Lung (tissue), 12 donors: ENCODE results near the gene AVEN. TPM values are rescaled to one million over a fixed set of nuclear protein-coding genes. Genes with fewer than 3 reads are reported as not detected.

ENCODE experiments used
- ATAC-seq: fragments of 200-7000 bp; cut with Tn5 transposase; one replicate; pipeline ENCODE4 v1.9.1; 2020; ENCODE audit warnings: moderate number of reproducible peaks; ENCODE audit not compliant: insufficient read depth, low FRiP score
- DNase-seq, 3 donors: peaks; one replicate each; pipeline ENCODE4 v3.0.0-alpha.2; 2013 to 2017
- H3K27ac ChIP-seq, 2 donors: one replicate each; pipeline ENCODE4 v1.5.1; 2013; ENCODE audit warnings: mild to moderate bottlenecking in 2 of 2, moderate library complexity in 2 of 2, control low read depth in 1 of 2, inconsistent platforms in 1 of 2, low read depth in 1 of 2, low read length in 1 of 2
- H3K27me3 ChIP-seq, 3 donors: one replicate each; pipeline ENCODE4 v1.5.1; 2013; ENCODE audit warnings: low read length in 2 of 3; ENCODE audit not compliant: control insufficient read depth in 3 of 3, insufficient read depth in 3 of 3
- H3K36me3 ChIP-seq, 4 donors: one replicate each; pipeline ENCODE4 v1.5.1; 2013; ENCODE audit warnings: low read length in 4 of 4, mild to moderate bottlenecking in 1 of 4, moderate library complexity in 1 of 4; ENCODE audit not compliant: control insufficient read depth in 4 of 4, insufficient read depth in 4 of 4
- H3K4me1 ChIP-seq, 5 donors: one replicate each; pipeline ENCODE4 v1.5.1; 2013; ENCODE audit warnings: low read length in 5 of 5, mild to moderate bottlenecking in 2 of 5, moderate library complexity in 1 of 5; ENCODE audit not compliant: control insufficient read depth in 5 of 5, insufficient read depth in 5 of 5
- H3K4me3 ChIP-seq: one replicate; pipeline ENCODE4 v1.5.1; 2013; ENCODE audit warnings: mild to moderate bottlenecking, control low read depth, moderate library complexity
- H3K9ac ChIP-seq, 2 donors: one replicate each; pipeline ENCODE4 v1.5.1; 2013; ENCODE audit warnings: low read length in 2 of 2, control low read depth in 1 of 2; ENCODE audit not compliant: insufficient read depth in 1 of 2
- H3K9me3 ChIP-seq, 4 donors: one replicate each; pipeline ENCODE4 v1.5.1; 2013; ENCODE audit warnings: low read length in 3 of 4, mild to moderate bottlenecking in 1 of 4, moderate library complexity in 1 of 4; ENCODE audit not compliant: control insufficient read depth in 4 of 4, insufficient read depth in 3 of 4
- WGBS, 2 donors: extraction: QIAGEN DNeasy Blood & Tissue Kit; methylation state at CpG; one replicate each; pipeline ENCODE4 v1.1.7; 2013; 5-methylcytosine and 5-hydroxymethylcytosine counted together
- polyA plus RNA-seq, 2 donors: library from polyadenylated mRNA; stranded (reverse); fragments of 200-250 nt; gene quantifications; one replicate each; pipeline ENCODE4 v1.2.1, GENCODE V29; 2013
- total RNA-seq, 2 donors: library from RNA; depleted of rRNA in 1 of 2; stranded (reverse); fragments of >200 nt in 1 of 2; gene quantifications; one replicate each; pipeline ENCODE4 v1.2.1, GENCODE V29; 2014 to 2021
- TF ChIP-seq, protein P1 (sequence below): IDR thresholded peaks from 2 replicates; pipeline ENCODE4 v1.5.1; 2012; ENCODE audit warnings: mild to moderate bottlenecking; ENCODE audit errors: control extremely low read depth, extremely low read depth
- donor health status: control.
- donor health status: control.
- donor health status: Bipolar disorder and iron deficiency.
- donor health status: healthy.
- donor health status: DM: yes; HTN: yes; CAD: no.

AVEN gene
- total and polyA plus RNA-seq, 4 donors, result 7.5 to 9.3 (median 8.9) TPM

DNA sequence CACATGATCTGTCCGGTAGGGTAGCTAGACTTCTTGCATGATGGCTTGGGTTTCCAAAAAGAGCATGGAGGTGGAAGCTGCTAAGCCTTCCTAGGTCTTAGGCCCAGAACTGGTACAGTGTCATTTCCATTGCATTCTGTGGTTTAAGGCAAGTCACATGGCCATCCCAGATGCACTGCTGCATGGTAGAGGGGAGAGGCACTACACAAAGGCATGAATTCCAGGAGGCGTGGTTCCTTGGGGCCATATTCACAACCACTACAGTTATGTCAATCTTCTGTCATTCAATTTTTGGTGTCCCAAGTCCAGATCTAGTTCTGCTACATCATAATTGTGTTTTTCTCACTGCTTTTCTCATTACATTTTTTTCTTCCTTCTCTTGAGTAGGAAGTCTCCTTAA lies 192.9 kb downstream of the AVEN start:
- DNase-seq (no peak), ATAC-seq (no peak)
- H3K27ac ChIP-seq, result no peak overlapping the region
- no peak overlapping the region for H3K4me3 ChIP-seq
- H3K4me1 ChIP-seq, result no peaks in the 10 kb centered on the region
- H3K36me3 ChIP-seq, result no peaks in the 10 kb centered on the region
- H3K27me3 ChIP-seq, result no peaks in the 10 kb centered on the region
- 95 to 96% methylated on average over 2 of the region's 2 CpGs for WGBS, 2 donors
- no peak overlapping the region for H3K9ac ChIP-seq
- no peaks in the 10 kb centered on the region for H3K9me3 ChIP-seq
- TF ChIP-seq, protein P1, sequence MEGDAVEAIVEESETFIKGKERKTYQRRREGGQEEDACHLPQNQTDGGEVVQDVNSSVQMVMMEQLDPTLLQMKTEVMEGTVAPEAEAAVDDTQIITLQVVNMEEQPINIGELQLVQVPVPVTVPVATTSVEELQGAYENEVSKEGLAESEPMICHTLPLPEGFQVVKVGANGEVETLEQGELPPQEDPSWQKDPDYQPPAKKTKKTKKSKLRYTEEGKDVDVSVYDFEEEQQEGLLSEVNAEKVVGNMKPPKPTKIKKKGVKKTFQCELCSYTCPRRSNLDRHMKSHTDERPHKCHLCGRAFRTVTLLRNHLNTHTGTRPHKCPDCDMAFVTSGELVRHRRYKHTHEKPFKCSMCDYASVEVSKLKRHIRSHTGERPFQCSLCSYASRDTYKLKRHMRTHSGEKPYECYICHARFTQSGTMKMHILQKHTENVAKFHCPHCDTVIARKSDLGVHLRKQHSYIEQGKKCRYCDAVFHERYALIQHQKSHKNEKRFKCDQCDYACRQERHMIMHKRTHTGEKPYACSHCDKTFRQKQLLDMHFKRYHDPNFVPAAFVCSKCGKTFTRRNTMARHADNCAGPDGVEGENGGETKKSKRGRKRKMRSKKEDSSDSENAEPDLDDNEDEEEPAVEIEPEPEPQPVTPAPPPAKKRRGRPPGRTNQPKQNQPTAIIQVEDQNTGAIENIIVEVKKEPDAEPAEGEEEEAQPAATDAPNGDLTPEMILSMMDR, result no peak

DNA sequence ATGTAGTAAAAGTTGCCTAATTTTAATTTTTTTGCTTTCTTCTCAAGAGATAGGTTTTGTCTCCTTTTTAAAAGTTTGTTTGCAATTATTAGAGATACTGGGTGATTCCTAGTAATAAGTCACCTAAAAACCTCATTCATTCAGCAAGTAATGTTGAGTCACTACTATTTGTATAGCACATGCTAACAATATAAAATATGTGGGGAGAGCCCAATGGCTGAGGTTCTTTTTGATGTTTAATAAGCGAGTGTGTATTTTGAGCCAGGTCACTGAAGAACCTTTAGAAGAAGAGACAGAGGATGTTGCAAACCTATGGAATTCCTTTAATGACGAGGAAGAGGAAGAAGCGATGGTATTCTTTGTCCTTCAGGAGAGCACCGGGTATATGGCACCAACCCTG lies 194.4 kb downstream of the AVEN start:
- no peak overlapping the region for H3K4me3 ChIP-seq
- WGBS, 2 donors, result 89 to 94% methylated on average over 4 of the region's 4 CpGs
- H3K4me1 ChIP-seq, result no peaks in the 10 kb centered on the region
- TF ChIP-seq, protein P1, result no peak
- no peaks in the 10 kb centered on the region for H3K9me3 ChIP-seq
- ATAC-seq, result no peak
- H3K36me3 ChIP-seq, result no peaks in the 10 kb centered on the region
- H3K27me3 ChIP-seq, result no peaks in the 10 kb centered on the region
- no peak for DNase-seq
- H3K27ac ChIP-seq, result no peak overlapping the region
- no peak overlapping the region for H3K9ac ChIP-seq

DNA sequence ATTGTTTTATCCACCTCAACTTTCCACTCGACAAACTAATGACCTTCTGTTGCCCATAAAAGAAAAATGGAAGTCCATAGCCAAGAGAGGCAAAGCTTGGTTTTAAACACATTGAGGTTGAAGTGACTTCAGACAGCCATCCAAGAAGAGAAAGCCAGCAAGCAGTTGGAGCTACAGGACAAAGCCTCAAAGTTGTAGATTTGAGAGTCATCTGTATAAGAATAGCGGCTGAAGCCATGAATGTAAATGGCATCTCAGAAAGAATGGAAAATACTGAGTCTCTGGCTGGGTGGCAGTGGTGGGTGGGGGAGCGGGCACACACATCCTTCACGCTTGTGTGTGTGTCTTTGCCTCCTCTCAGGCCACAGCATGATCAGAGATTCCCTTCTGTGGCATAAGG lies 194.8 kb downstream of the AVEN start:
- Histone ChIP-seq H3K4me3 (no peak overlapping the region), H3K27me3 (no peaks in the 10 kb centered on the region), H3K36me3 (no peaks in the 10 kb centered on the region), H3K9me3 (no peaks in the 10 kb centered on the region), H3K27ac (no peak overlapping the region), H3K4me1 (no peaks in the 10 kb centered on the region), H3K9ac (no peak overlapping the region)
- TF ChIP-seq, protein P1, result no peak
- 81 to 92% methylated on average over 4 of the region's 4 CpGs for WGBS, 2 donors
- DNase-seq (no peak), ATAC-seq (no peak)

- H3K9ac ChIP-seq, result no peak overlapping the region
- H3K9me3 ChIP-seq, result no peaks in the 10 kb centered on the region
- H3K27me3 ChIP-seq, result no peaks in the 10 kb centered on the region
- WGBS, 2 donors, result 95 to 96% methylated on average over 3 of the region's 3 CpGs
- H3K27ac ChIP-seq, result no peak overlapping the region
- ATAC-seq (no peak), DNase-seq (no peak)
- H3K4me1 ChIP-seq, result no peaks in the 10 kb centered on the region
- no peak overlapping the region for H3K4me3 ChIP-seq
- H3K36me3 ChIP-seq, result no peaks in the 10 kb centered on the region
- TF ChIP-seq, protein P1, result no peak
These were observed 198.4 kb downstream of the AVEN start for GRCh38 chr15:33840615-33841014.
